HL-60 (cell line): ENCODE results near the gene SDF4.

ENCODE experiments used
- DNase-seq, 2 experiments: peaks; one replicate each; pipeline ENCODE4 v3.0.0-alpha.2; 2010 to 2020; ENCODE audit warnings: low read depth in 1 of 2, low spot score in 1 of 2
- H3K27ac ChIP-seq: fragments of 250-450 bp; sonication (Bioruptor Pico); replicated peaks from 2 replicates; pipeline ENCODE4 v1.5.1; 2020; ENCODE audit warnings: mild to moderate bottlenecking, moderate library complexity
- H3K27me3 ChIP-seq: fragments of 250-450 bp; sonication (Bioruptor Pico); 2 replicates; pipeline ENCODE4 v1.5.1; 2021; ENCODE audit warnings: mild to moderate bottlenecking, moderate library complexity; ENCODE audit not compliant: insufficient read depth, poor library complexity, severe bottlenecking
- H3K4me3 ChIP-seq: replicated peaks from 2 replicates; pipeline ENCODE4 v1.5.1; 2011; ENCODE audit warnings: mild to moderate bottlenecking, control low read depth, low read length; ENCODE audit not compliant: insufficient read depth
- CTCF ChIP-seq: IDR thresholded peaks from one replicate; pipeline ENCODE4 v1.5.1; 2011; ENCODE audit warnings: low read length, control low read depth, inconsistent platforms; ENCODE audit not compliant: insufficient read depth
- GABPA ChIP-seq: IDR thresholded peaks from 2 replicates; pipeline ENCODE4 v1.6.1; 2012; ENCODE audit warnings: low read depth
- POLR2AphosphoS5 ChIP-seq: IDR thresholded peaks from 2 replicates; pipeline ENCODE4 v1.6.1; 2012; ENCODE audit warnings: low read depth
- REST ChIP-seq: IDR thresholded peaks from 2 replicates; pipeline ENCODE4 v1.6.1; 2012; ENCODE audit warnings: low read depth; ENCODE audit not compliant: insufficient replicate concordance
- SPI1 ChIP-seq: IDR thresholded peaks from 2 replicates; pipeline ENCODE4 v1.6.1; 2012; ENCODE audit warnings: low read depth, mild to moderate bottlenecking, borderline replicate concordance

Gene SDF4

GRCh38 chr1:1213345-1214265 lies 18.2 kb downstream of the SDF4 start, which contains the start of gene TNFRSF4:
TNFRSF4 (minus strand) TSS chr1:1214153; CDS start chr1:1214127, 26 bp downstream.
- Histone ChIP-seq H3K27ac (no peak within 1 kb of the TSS), H3K4me3 (no peak within 1 kb of the TSS), H3K27me3 (peaks cover 1% of the 10 kb centered on the region)
- TF ChIP-seq GABPA = no peak
- TF ChIP-seq REST = no peak
- no peak for TF ChIP-seq CTCF
- TF ChIP-seq SPI1 = no peak
- TF ChIP-seq POLR2AphosphoS5 = no peak
- peak in 1 of 2 experiments; percentile 18 for DNase-seq

- peak in 1 of 2 experiments; percentile 48 for DNase-seq
- TF ChIP-seq POLR2AphosphoS5 = peak; percentile 63; the same call in 1 of the 2 replicates
- no peak for TF ChIP-seq SPI1
- TF ChIP-seq REST = peak; percentile 77
- no peak for TF ChIP-seq GABPA
- no peak for TF ChIP-seq CTCF
These were observed 18.9 kb downstream of the SDF4 start for GRCh38 chr1:1212780-1213344.

GRCh38 chr1:1211541-1212441 lies 20.0 kb downstream of the SDF4 start:
- no peak for DNase-seq
- peaks cover 15% of the 10 kb centered on the region for H3K27me3 ChIP-seq
- TF ChIP-seq POLR2AphosphoS5 (no peak), GABPA (no peak), SPI1 (no peak), REST (no peak), CTCF (no peak)
- H3K27ac ChIP-seq = no peak overlapping the region
- H3K4me3 ChIP-seq = no peak overlapping the region

More at GRCh38 chr1:1212780-1213344, 18.9 kb downstream of the SDF4 start:
- H3K4me3 ChIP-seq = no peak overlapping the region
- H3K27me3 ChIP-seq = peaks cover 5% of the 10 kb centered on the region
- no peak overlapping the region for H3K27ac ChIP-seq
